Glutamatergic neuron (in vitro differentiated cells): ENCODE measurements around the gene HDAC8. TPM values are rescaled to one million over a fixed set of nuclear protein-coding genes. Genes with fewer than 3 reads are reported as not detected.

ENCODE experiments used
- DNase-seq: peaks from one replicate; pipeline ENCODE4 v3.0.0; 2022
- H3K27ac Mint-ChIP-seq: one replicate; pipeline ENCODE4 v1.8.0; 2020; ENCODE audit warnings: mild to moderate bottlenecking, mixed read lengths, inconsistent platforms; ENCODE audit not compliant: unreplicated experiment
- H3K27me3 Mint-ChIP-seq: one replicate; pipeline ENCODE4 v1.8.0; 2020; ENCODE audit warnings: mild to moderate bottlenecking, moderate library complexity, mixed read lengths, inconsistent platforms; ENCODE audit not compliant: unreplicated experiment
- H3K36me3 Mint-ChIP-seq: one replicate; pipeline ENCODE4 v1.8.0; 2020; ENCODE audit warnings: mild to moderate bottlenecking, mixed read lengths, inconsistent platforms; ENCODE audit not compliant: unreplicated experiment
- H3K4me1 Mint-ChIP-seq: one replicate; pipeline ENCODE4 v1.8.0; 2020; ENCODE audit warnings: mild to moderate bottlenecking, low read depth, mixed read lengths, inconsistent platforms; ENCODE audit not compliant: unreplicated experiment
- H3K4me3 Mint-ChIP-seq: one replicate; pipeline ENCODE4 v1.8.0; 2020; ENCODE audit warnings: mild to moderate bottlenecking, mixed read lengths, inconsistent platforms; ENCODE audit not compliant: unreplicated experiment
- H3K9me3 Mint-ChIP-seq: one replicate; pipeline ENCODE4 v1.8.0; 2020; ENCODE audit warnings: mild to moderate bottlenecking, moderate library complexity, mixed read lengths, inconsistent platforms; ENCODE audit not compliant: unreplicated experiment
- CTCF ChIP-seq: fragments of 200-600 bp; sonication (generic); IDR thresholded peaks from one replicate; pipeline ENCODE4 v1.5.0; 2021; ENCODE audit not compliant: partially characterized antibody, unreplicated experiment
- total RNA-seq: library from RNA; stranded (reverse); fragmentation: NEBNext Ultra II Directional; extraction: Animal tissue kit (Norgen Biotek cat#: 25700); gene quantifications from one replicate; pipeline ENCODE4 v1.2.1, GENCODE V29; 2021; ENCODE audit not compliant: unreplicated experiment

The HDAC8 gene
- total RNA-seq, 1 donor from 2014 or later = 49.0 TPM

GRCh38 chrX:72316408-72317110, 256.1 kb downstream of the HDAC8 start:
- H3K27ac Mint-ChIP-seq = no peak overlapping the region
- H3K9me3 Mint-ChIP-seq = peaks cover 1% of the 10 kb centered on the region
- peaks cover 6% of the 10 kb centered on the region for H3K4me1 Mint-ChIP-seq
- no peak for TF ChIP-seq CTCF
- no peak overlapping the region for H3K4me3 Mint-ChIP-seq
- no peaks in the 10 kb centered on the region for H3K36me3 Mint-ChIP-seq
- DNase-seq = no peak
- H3K27me3 Mint-ChIP-seq = no peaks in the 10 kb centered on the region

GRCh38 chrX:72314881-72315280, 257.8 kb downstream of the HDAC8 start:
- H3K9me3 Mint-ChIP-seq = peaks cover 1% of the 10 kb centered on the region
- no peaks in the 10 kb centered on the region for H3K27me3 Mint-ChIP-seq
- no peak for TF ChIP-seq CTCF
- H3K4me1 Mint-ChIP-seq = peaks cover 6% of the 10 kb centered on the region
- H3K27ac Mint-ChIP-seq = no peak overlapping the region
- DNase-seq = no peak
- H3K36me3 Mint-ChIP-seq = no peaks in the 10 kb centered on the region
- no peak overlapping the region for H3K4me3 Mint-ChIP-seq

DNA sequence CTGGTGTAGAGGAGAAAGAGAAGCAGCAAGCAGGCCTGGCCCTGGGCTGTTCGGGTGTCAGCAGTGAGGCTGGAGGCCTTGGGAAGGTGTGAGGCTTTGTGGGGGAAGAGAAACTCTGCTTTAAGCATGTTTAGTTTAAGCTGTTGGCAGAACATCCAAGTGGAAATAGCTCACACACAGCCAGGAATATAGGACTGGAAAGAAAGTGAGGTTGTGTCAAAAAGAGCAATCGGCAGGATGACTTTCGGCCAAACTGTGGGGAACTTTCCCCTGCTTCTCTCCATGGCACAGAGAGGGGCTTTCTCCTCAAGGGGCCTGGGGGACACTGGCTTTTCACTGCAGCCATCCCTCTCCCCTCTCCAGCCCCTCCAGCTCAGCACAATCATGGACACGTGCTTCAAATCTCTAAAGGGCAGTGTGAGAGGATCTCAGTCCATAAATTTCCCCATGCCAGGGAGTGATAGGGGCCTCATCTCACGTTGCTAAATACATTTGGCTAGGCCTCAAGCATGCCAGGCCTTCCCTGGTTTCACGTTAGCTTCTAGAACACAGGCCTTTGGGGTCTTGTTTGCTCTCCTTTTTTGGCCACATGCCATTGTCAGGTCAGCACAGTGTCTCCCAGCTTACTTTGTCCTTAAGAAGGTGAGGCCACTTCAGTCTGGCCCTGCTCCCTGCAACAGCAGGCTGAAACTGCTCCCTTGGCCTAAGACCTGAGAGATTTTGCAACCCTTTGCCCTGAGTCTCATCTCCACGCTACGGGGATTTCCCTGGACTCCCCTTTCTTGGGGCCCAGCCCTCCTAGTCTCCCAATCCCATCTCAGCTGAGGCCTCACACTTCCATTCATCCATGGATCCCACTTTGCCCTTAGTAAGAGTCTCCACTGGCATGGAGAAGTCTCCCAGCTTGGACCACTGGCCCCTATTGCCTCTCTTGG, 258.7 kb downstream of the HDAC8 start:
- Mint-ChIP-seq H3K4me3 (no peak overlapping the region), H3K4me1 (peaks cover 6% of the 10 kb centered on the region), H3K36me3 (no peaks in the 10 kb centered on the region), H3K27ac (no peak overlapping the region), H3K27me3 (peaks cover 1% of the 10 kb centered on the region), H3K9me3 (peaks cover 1% of the 10 kb centered on the region)
- TF ChIP-seq CTCF = no peak
- DNase-seq = no peak

- TF ChIP-seq CTCF = no peak
- H3K4me1 Mint-ChIP-seq = peaks cover 13% of the 10 kb centered on the region
- no peaks in the 10 kb centered on the region for H3K36me3 Mint-ChIP-seq
- H3K9me3 Mint-ChIP-seq = peaks cover 3% of the 10 kb centered on the region
- no peak overlapping the region for H3K4me3 Mint-ChIP-seq
- no peak for DNase-seq
- peaks cover 8% of the 10 kb centered on the region for H3K27me3 Mint-ChIP-seq
- no peak overlapping the region for H3K27ac Mint-ChIP-seq
These were observed 260.2 kb downstream of the HDAC8 start for GRCh38 chrX:72312311-72312940.
